Epithelial cell of esophagus (primary cell): ENCODE measurements around the gene RIN3.

Experiments used
- DNase-seq: peaks from one replicate; pipeline ENCODE4 v3.0.0; 2010; ENCODE audit warnings: low read depth
- H3K4me3 ChIP-seq: 2 replicates; pipeline ENCODE4 v1.5.1; 2011; ENCODE audit warnings: mild to moderate bottlenecking, low read length, control low read depth
- TF ChIP-seq, protein P1 (sequence below): IDR thresholded peaks from 2 replicates; pipeline ENCODE4 v1.5.1; 2011; ENCODE audit warnings: low read depth, mild to moderate bottlenecking, low read length, control low read depth, inconsistent platforms; ENCODE audit not compliant: insufficient read depth; ENCODE audit errors: missing control alignments

Gene RIN3

DNA sequence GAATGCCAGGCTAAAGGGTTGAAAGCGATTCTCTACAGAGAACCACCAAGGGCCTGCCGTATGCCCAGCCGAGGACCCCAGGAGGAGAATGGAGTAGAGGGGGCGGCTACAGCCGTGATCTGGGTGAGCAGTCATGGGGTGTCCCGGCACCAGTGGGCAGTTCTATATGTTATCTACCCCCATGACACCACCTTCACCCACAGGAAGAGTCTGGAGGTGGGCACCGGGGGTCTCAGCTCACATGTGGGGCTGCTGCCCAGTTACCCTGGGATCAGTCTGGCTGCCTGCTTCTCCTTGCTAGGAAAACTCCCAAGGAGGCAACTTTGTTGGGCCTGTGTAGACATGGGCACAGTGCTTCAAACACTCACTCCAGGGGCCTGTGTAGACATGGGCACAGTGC, 135.5 kb downstream of the RIN3 start:
- no peak for DNase-seq
- no peak overlapping the region for H3K4me3 ChIP-seq
- TF ChIP-seq, protein P1, sequence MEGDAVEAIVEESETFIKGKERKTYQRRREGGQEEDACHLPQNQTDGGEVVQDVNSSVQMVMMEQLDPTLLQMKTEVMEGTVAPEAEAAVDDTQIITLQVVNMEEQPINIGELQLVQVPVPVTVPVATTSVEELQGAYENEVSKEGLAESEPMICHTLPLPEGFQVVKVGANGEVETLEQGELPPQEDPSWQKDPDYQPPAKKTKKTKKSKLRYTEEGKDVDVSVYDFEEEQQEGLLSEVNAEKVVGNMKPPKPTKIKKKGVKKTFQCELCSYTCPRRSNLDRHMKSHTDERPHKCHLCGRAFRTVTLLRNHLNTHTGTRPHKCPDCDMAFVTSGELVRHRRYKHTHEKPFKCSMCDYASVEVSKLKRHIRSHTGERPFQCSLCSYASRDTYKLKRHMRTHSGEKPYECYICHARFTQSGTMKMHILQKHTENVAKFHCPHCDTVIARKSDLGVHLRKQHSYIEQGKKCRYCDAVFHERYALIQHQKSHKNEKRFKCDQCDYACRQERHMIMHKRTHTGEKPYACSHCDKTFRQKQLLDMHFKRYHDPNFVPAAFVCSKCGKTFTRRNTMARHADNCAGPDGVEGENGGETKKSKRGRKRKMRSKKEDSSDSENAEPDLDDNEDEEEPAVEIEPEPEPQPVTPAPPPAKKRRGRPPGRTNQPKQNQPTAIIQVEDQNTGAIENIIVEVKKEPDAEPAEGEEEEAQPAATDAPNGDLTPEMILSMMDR: no peak

DNA sequence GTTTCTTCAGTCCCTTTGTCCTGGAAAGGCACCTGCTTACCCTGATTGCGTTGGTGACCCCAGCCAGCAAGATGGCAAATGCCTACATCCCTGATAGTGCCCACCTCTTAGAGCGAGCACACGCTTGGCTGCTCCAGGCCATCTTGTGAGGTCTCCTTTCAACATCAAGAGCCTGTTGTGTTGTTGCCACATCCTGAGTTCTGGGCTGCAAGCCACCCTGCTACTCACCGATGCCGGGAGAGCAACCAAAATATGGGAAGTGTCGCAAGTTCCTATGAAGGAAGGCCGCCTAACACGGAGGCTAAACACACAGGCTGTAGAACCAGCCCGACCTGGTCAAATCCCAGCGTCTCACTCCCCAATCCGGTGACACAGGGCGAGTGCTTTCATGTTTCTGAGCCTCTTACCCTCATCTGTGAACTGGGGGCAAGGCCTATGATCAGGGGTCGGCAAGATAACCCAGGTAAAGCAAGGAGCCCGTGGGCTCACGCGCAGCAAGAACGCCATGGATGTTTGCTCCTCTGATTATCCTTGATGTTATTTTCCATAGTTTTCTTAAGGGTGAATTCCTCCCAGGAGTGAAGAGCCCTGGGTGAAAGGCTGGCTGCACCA, 136.5 kb downstream of the RIN3 start:
- H3K4me3 ChIP-seq: no peak overlapping the region
- TF ChIP-seq, protein P1: no peak
- peak; percentile 89 for DNase-seq

DNA sequence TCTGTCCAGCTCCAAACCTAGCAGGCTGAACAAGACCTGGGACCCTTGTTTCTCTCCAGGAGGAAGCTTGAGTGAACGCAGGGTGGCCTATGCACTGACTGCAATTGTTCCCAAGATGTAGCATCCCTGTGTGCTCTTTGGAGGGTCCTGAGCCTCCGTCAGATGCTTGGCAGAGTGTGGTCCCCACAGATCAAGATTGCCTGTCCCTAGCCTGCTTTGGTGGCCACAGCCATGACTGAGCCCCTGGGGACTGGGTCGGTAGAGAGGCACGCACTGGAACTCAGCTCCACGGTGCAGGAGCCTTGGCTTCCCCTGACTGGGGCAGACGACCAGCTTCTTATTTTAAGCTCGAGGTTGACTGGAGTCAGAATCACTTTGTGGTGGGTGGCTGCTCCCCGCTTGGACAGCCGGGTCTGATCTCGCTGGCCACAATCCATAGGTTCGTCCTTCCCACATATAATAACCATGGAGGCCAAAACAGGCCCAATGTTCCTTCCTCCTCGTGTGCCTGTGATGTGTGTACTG, 137.1 kb downstream of the RIN3 start:
- DNase-seq: no peak
- TF ChIP-seq, protein P1: no peak

DNA sequence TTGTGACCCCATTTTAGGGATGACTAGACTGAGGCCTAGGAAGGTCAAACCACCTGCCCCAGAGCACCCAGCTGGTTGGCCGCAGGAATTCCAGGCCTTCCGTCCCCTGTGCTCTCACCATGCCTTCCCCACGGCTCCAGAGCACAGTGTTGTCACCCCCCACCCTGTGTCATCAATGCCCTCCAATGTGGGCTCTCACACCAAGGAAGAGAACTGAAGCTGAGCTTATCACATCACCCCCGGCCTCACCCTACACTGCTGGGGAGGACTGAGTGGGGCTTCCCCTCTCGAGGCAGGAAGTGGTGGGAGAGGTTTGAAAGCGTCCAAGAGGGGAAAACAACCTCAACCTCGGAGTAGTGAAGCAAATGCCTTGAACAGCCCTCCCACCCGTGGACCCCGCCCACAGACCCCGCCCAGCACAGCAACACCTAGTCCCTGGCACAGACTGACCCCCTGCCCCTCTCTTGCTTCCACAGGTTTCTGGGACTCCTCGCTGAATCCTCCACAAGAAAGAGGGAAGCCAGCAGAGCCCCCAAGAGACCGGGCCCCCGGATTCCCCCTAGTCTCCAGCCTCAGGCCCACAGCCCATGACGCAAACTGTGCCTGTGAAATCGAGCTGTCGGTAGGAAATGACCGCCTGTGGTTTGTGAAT, 137.7 kb downstream of the RIN3 start:
- TF ChIP-seq, protein P1: no peak
- DNase-seq: no peak
- no peak overlapping the region for H3K4me3 ChIP-seq

More for the DNA sequence above, 137.1 kb downstream of the RIN3 start:
- no peak overlapping the region for H3K4me3 ChIP-seq

DNA sequence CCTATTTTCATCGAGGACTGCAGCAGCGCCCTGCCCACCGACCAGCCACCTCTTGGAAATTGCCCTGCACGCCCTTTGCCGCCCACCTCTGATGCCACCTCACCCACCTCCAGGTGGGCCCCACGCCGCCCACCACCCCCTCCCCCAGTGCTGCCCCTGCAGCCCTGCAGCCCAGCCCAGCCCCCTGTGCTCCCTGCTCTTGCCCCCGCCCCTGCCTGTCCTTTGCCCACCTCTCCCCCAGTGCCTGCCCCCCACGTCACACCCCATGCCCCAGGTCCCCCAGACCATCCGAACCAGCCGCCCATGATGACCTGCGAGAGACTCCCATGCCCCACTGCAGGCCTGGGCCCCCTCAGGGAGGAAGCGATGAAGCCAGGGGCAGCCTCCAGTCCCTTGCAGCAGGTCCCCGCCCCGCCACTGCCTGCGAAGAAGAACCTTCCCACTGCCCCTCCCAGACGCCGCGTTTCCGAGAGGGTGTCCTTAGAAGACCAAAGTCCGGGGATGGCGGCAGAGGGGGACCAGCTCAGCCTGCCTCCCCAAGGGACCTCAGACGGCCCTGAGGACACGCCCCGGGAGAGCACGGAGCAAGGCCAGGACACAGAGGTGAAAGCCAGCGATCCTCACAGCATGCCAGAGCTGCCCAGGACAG, 138.3 kb downstream of the RIN3 start:
- TF ChIP-seq, protein P1: no peak
- no peak overlapping the region for H3K4me3 ChIP-seq
- no peak for DNase-seq

DNA sequence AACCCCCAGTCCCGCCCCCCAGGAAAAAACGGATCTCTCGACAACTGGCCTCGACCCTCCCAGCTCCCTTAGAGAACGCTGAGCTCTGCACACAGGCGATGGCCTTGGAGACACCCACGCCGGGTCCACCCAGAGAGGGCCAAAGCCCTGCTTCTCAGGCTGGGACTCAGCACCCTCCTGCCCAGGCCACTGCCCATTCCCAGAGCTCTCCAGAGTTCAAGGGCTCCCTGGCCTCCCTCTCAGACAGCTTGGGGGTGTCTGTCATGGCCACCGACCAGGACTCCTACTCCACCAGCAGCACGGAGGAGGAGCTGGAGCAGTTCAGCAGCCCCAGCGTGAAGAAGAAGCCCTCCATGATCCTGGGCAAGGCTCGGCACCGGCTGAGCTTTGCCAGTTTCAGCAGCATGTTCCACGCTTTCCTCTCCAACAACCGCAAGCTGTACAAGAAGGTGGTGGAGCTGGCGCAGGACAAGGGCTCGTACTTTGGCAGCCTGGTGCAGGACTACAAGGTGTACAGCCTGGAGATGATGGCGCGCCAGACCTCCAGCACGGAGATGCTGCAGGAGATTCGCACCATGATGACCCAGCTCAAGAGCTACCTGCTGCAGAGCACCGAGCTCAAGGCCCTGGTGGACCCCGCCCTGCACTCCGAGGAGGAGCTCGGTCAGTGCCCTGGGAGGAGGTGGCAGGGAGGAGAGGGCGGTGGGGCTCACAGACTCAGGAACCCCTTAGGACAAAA, 139.0 kb downstream of the RIN3 start:
- no peak for DNase-seq
- TF ChIP-seq, protein P1: no peak
- no peak overlapping the region for H3K4me3 ChIP-seq
